A673 (cell line): ENCODE results near the gene ING4.

Experiments used
- CTCF ChIP-seq: fragments of 300-800, 200-600 bp; sonication (generic); conservative IDR thresholded peaks from 2 replicates; pipeline ENCODE4 v1.5.1; 2017; ENCODE audit warnings: low read depth, mild to moderate bottlenecking, antibody characterized with exemption, low read length, moderate library complexity, mixed read lengths
- EZH2 ChIP-seq: fragments of 200-600 bp; sonication (generic); IDR thresholded peaks from 2 replicates; pipeline ENCODE4 v1.6.1; 2017; ENCODE audit warnings: borderline replicate concordance, low read depth, mild to moderate bottlenecking, mixed read lengths, antibody characterized with exemption, low read length; ENCODE audit not compliant: poor library complexity, severe bottlenecking

- TF ChIP-seq EZH2 (no peak), CTCF (no peak)
These were observed 27.5 kb downstream of the ING4 start for GRCh38 chr12:6635375-6635855.
